NCI-H345 treated with DMSO at 0.1 percent for 48 hours (cell line): ENCODE data around the gene FAM131B.
A peak's percentile ranks its signal among the peaks of the same experiment; 100 is the strongest.

Experiments
- DNase-seq: peaks from one replicate; lab custom pipeline; 2025; ENCODE audit not compliant: unreplicated experiment; lab: John Stamatoyannopoulos, UW

FAM131B gene

DNA sequence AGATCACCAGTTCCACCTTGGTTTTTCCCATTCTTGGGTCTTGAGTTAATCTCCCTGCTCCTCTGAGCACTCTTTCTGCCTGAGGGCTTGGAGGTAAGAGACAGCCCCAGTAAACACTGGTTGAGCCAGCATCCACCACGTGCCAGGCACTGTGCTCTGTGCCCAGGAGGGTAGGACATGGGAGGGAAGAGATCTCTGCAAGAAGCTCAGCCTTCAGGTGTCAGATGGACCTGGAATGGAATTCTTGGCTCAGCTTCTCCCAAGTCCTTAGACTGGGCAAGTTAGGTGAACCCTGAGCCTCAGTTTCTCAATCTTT is 21.1 kb upstream of the FAM131B start:
- no peak for DNase-seq

- DNase-seq: no peak
These were observed 20.5 kb upstream of the FAM131B start for GRCh38 chr7:143382791-143383641.

- no peak for DNase-seq
These were observed 19.7 kb upstream of the FAM131B start for GRCh38 chr7:143382126-143382790.

DNA sequence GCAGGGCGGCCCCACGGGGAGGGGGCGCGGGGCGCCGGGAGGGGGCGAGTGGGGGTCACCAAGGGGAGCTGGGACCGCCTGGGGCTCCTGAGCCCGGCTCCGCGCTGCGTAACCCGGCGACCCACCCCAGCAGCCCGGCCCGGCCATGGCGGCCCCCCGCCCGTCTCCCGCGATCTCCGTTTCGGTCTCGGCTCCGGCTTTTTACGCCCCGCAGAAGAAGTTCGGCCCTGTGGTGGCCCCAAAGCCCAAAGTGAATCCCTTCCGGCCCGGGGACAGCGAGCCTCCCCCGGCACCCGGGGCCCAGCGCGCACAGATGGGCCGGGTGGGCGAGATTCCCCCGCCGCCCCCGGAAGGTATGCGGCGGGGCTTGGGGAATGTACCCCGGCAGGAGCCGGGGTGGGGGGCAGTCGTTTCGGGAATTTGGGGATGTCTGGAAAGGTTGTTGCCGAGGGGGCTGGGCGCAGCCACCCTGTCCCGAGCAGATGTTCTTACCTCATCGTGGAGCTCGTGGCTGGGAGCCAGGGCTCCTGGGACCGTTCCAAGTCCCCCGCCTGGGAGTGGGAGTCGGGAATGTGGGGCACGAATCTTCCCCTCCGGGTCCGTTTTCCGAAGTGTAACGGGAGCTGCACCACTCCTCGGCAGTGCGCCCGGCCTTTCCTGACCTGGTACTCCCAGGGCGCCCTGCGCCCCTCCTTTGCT is 19.1 kb upstream of the FAM131B start:
- no peak for DNase-seq

DNA sequence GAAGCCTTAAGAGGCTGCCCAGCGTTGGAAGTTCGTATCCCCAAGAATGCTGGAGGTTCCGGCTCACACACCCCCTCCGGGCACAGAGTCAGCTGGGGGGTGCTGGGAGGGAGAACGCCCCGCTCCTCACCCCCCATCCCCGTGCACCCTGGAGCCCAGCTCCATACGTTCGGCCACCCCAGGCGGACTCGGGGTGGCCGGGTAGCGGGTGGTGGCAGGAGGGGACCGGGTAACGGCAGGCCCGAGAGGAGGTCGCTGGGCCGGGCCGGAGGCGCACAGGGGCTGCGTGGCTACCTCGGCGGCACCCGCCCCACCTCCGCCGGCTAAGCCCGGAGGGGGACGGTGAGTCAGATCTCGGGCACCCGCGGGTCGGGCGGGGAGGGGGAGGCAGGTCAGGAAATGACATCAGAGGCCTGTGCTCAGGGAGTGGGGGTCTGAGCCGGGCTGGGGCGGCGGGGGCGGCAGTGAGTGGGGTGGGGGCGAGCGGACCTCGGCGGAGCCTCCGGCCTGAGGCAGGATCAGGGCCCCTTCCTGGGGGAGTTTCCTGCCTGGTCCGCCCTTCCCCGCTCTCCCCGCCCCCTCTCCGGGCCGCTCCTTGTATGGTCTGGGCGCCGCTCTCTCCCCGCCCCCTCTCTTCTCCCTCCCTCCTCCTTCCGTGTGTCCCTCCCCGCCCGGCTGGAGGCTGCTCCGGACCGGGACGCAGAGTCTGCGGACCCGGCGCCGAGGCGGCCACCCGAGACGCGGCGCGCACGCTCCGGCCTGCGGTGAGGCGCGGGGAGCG is 18.3 kb upstream of the FAM131B start, which contains the start of gene ZYX:
TSS of gene ZYX (plus strand) at position 700 of the 781 bp plus-strand sequence. CDS start 227 bp downstream, outside the sequence.
- peak; percentile 48 for DNase-seq

- DNase-seq: peak; percentile 70
These were observed 17.7 kb upstream of the FAM131B start for GRCh38 chr7:143380260-143380645.

DNA sequence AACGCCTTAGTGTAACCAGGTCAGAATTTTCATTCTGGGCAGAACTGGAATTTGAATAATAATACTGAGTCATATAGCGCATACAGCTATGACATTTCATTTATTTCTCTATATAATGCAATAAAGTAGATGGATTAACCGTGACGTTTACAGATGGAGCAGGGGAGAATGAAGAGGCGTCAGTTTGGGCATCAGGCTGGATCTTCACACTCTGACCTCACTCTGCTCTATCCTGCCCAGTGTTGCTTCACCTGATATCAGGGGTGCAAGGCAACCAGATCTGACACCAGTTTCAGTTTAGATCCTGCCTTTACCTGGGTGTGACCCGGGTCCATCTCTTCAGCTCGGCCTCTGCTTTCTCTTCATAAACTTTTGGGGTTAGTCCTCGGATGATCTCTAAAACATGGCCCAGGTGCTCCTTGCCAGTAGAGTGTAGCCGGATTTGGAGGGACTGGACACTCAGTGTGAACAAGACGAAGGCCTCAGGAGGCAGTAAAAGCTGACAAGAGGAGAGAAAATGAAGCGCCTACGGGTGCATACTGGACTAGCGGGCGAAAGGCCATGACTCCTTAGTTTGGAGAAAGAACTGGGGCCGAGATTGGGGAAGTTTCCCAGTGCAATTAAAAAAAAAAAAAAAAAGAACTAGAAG is 17.2 kb upstream of the FAM131B start:
- DNase-seq: no peak

DNA sequence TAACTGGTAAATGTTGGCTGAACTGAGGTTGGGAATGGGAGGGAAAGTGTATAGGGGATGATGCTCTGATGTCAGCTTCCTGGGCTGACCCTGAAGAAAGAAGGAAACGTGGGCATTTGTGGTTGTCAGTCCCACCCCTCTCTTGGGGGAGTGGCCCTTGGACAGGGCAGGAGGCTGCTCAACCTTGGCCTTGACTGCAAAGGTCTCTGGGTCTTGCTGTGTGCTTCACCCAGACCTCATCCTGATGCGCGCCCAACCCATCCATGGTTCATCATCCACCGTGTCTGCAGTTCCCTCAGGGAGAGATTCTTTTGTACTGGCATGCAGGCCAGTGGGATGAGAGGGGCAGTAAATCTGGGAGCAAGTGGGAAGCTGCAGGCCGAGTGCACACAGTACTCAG is 13.9 kb upstream of the FAM131B start:
- no peak for DNase-seq

DNA sequence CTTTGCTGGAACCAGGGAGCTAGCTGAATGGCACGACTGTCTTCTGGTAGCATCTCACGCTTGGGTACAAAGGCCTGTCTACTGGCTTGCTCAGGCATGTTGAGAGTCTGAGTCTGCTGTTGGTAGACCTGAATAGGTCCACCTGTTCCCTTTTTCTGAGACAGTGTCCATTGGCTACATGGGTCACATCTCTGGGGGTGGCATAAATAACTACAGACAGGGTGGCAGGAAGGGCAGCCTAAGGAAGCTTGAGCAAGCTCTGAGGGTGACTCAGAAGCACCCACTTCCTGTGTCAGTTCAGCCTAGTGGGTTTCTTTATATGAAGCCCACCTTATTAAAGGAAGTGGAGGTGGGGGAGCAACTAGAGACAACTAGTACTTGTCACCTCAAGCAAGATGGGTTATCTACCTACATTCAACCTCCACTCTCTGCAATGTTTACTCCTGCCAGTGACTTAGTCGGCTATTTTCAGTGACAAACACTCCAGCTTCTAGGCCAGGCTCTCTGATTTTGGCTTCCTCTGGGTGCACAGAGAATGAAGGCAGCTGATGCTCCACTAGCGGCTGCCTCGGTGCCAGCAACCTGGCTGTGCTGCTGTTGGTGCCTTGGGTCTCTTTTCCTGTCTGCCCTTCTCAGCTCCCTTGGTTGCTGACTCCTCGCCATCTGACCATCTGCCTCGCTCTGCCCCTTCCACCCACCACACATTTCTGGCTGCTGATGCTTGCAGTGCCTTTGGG is 13.0 kb upstream of the FAM131B start:
- no peak for DNase-seq

- no peak for DNase-seq
These were observed 12.0 kb upstream of the FAM131B start for GRCh38 chr7:143374561-143374960.

- no peak for DNase-seq
These were observed 10.8 kb upstream of the FAM131B start for GRCh38 chr7:143373255-143373794.

- DNase-seq: no peak
These were observed 9.6 kb upstream of the FAM131B start for GRCh38 chr7:143372070-143372469.

DNA sequence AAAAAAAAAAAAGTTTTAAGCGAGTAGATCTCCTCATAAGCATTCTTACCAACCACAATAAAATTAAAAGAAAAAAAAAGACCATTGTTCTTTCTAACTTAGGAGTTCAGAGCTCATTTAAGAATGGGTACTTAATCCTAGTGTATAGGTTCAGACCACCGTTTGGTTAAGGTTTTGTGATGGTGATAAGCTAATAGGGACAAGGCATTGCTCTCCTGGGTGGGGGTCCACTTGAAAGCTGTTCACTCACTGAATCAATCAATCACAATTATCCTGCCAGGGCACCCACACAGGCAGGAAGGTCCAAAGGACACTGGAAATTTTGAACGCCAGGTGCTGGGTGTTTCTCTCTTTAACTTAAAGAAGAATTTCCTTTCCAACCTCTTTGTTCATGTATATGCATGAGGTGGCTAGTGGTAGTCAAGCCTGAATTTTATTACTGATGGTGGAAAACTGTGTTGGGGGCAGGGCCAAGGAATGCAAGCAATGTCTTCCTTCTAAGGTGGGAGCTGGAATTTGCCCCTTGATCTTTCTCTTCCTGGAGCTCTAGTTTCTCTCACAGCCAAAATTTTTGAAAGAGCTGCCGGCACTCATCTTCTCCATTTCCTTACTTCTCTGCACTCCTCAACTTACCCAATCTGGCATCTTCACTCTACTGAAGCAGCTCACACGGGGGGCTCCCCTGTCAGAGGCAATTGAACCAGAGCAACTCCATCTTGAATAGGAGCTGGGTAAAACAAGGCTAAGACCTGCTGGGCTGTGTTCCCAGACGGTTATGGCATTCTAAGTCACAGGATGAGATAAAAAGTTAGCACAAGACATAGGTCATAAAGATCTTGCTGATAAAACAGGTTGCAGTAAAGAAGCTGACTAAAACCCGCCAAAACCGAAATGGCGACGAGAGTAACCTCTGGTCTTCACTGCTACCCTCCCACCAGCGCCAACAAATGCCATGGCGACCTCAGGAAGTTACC is 7.5 kb upstream of the FAM131B start:
- no peak for DNase-seq

DNA sequence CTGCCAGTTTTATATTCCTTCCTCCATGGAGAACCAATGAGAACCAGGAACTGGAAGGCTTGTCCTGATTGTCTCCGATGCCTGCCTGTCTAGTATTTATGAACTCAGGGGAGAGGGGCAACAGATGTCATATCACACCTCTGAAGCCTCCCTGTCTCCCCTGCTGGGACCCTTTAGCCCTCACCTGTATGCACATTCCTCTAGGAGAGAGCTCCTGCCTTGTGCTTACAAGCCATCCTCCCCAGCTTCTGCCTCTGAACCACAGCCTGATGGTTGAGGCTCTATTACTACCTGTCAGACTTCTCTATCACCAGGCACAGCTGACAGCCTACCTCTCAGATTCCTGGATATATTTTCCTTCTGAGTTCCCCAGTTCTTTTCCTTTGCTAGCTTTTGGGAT is 5.9 kb upstream of the FAM131B start:
- no peak for DNase-seq

- no peak for DNase-seq
These were observed 5.5 kb upstream of the FAM131B start for GRCh38 chr7:143367972-143368371.

GRCh38 chr7:143363016-143363937 is 764 bp upstream of the FAM131B start:
- DNase-seq: no peak

- peak; percentile 36 for DNase-seq
These were observed 872 bp downstream of the FAM131B start for GRCh38 chr7:143361552-143362130.
